Stimulated activated CD8-positive, alpha-beta memory T cell treated with anti-CD3 and anti-CD28 coated beads, Interleukin-2, amount 100 ng/mL, for 1 hour (primary cell): ENCODE measurements around the gene ACTR5.

Source experiments
- DNase-seq, 2 donors: peaks; one replicate each; pipeline ENCODE4 v3.0.0-alpha.2; 2020; ENCODE audit warnings: low read depth in 2 of 2

The ACTR5 gene

GRCh38 chr20:38748097-38748860 is at the start of gene ACTR5:
TSS of gene ACTR5 (plus strand) at chr20:38748460. CDS start at chr20:38748479, 19 bp downstream.
- DNase-seq = peak; percentile 95 to 96

DNA sequence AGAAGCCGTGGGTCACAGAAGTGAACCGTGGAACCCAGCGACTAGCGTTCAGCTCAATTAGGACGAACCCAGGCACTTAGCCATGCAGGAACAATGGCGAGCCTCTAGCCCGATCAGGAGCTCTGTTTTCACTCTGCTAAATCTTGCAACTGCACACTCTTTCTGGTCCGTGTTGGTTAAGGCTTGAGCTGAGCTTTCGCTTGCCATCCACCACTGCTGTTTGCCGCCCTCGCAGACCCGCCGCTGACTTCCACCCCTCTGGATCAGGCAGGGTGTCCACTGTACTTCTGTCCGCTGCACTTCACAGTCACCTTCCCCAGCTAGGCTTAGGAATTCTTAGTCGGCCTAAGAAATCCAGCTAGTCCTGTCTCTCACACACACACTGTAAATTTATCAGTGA is 49.7 kb upstream of the ACTR5 start:
- DNase-seq = no peak

GRCh38 chr20:38700141-38700540 is 48.1 kb upstream of the ACTR5 start:
- DNase-seq = no peak

- DNase-seq = no peak
Measured at GRCh38 chr20:38700926-38701325, 47.3 kb upstream of the ACTR5 start.

GRCh38 chr20:38703526-38703925 is 44.7 kb upstream of the ACTR5 start:
- no peak for DNase-seq

- no peak for DNase-seq
Measured at GRCh38 chr20:38704136-38704535, 44.1 kb upstream of the ACTR5 start.

- no peak for DNase-seq
Measured at GRCh38 chr20:38706509-38706908, 41.8 kb upstream of the ACTR5 start.

GRCh38 chr20:38714308-38714707 is 34.0 kb upstream of the ACTR5 start:
- no peak for DNase-seq

GRCh38 chr20:38715646-38716045 is 32.6 kb upstream of the ACTR5 start:
- DNase-seq = no peak

DNA sequence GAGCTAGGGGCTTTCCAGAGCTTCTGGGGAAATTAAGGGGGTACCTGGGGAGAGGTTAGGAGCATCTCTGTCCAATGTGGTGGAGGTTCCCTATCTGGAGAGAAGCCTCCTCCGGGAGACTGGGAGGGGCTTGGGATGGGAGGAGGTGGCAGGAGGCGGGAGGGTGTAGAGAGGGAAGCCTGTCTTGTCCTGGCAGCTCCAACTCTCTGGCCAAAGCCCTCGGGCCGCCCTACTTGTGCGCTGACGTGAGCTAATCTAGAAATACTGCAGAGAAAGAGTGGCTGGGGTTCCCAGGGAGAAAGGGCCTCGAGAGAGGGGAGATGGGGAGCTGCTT is 25.6 kb upstream of the ACTR5 start:
- no peak for DNase-seq

GRCh38 chr20:38723017-38723847 is 25.0 kb upstream of the ACTR5 start:
- no peak for DNase-seq

DNA sequence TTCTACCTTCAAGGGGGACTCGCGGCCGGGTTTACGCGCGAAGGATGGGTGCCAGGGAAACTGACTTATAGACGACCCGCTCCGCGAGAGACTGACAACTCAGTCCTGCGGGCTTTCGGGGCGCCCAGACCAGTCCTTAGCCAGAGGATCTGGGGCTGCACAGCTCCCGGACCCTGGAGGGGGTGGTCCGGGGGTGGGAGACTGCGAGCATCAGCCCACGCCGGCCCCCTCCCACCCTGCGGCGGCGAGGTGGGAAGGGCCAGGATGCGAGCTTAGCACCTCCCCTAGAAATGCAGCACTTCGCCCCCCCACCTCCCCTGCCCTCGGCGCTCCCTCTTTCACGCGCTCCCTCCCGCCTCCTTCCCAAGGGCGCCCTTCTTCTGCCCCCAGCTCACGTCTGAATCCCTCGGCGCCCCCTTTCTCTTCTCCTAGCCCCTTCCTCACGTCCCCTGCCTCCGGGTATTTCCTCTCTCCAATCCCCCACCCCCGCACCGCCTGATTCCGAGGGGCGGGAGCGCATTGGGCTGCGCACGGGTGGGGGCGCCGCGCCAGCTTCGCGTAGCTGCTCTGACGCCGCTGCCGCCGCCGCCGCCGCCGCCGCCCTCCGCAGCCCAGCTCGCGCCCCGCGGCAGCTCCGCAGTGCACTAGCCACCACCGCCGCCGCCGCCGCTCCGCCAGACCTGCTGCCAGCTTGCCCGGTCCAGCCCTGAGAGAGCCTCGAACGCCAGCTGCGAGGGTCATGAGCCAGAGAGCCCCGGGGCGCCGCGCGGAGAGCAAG is 24.2 kb upstream of the ACTR5 start, which contains the start of gene SLC32A1:
Gene SLC32A1, plus strand, starts transcription at position 639 of the 778 bp plus-strand sequence. CDS start 239 bp downstream, outside the sequence.
- DNase-seq = no peak

- DNase-seq = no peak
Measured at GRCh38 chr20:38724626-38725147, 23.6 kb upstream of the ACTR5 start.

DNA sequence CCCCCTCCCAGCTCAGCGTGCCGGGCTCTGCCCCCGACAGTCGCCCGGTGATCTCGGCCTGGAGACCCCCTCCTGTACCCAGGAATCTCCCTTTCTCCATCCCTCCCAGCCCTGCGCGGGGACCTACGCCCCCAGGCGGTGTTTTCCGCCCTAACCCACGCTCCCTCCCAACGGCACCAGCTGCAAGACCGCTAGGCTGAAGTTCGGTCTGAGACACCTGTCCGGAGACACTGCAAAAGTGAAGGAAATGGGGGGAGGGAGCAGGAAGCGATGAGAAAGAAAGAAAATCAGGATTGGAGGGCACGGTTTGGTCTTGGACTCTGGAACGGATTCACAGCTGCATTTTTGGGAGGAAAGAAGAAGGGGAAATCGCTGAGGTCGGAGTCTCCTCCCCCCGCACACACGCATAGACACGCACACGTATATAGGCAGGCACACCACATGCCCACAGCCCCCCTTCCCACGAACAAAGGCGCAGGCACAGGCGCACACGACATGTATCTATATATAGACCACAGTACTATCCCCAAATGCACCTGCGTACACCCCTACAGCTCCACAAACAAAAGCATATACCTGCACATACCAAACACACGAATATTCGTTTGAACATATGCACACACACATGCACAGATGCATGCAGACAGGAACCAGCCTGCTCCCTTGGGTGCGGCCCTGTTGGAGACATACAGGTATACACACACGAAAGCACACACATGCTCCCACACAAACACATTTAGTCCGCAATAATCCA is 22.9 kb upstream of the ACTR5 start:
- no peak for DNase-seq

GRCh38 chr20:38725931-38726803 is 22.1 kb upstream of the ACTR5 start:
- peak in 1 of 2 donors; percentile 33 for DNase-seq

- peak in 1 of 2 donors; percentile 21 for DNase-seq
Measured at GRCh38 chr20:38726804-38727606, 21.3 kb upstream of the ACTR5 start.

DNA sequence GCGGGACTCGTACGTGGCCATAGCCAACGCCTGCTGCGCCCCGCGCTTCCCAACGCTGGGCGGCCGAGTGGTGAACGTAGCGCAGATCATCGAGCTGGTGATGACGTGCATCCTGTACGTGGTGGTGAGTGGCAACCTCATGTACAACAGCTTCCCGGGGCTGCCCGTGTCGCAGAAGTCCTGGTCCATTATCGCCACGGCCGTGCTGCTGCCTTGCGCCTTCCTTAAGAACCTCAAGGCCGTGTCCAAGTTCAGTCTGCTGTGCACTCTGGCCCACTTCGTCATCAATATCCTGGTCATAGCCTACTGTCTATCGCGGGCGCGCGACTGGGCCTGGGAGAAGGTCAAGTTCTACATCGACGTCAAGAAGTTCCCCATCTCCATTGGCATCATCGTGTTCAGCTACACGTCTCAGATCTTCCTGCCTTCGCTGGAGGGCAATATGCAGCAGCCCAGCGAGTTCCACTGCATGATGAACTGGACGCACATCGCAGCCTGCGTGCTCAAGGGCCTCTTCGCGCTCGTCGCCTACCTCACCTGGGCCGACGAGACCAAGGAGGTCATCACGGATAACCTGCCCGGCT is 20.6 kb upstream of the ACTR5 start:
- no peak for DNase-seq

DNA sequence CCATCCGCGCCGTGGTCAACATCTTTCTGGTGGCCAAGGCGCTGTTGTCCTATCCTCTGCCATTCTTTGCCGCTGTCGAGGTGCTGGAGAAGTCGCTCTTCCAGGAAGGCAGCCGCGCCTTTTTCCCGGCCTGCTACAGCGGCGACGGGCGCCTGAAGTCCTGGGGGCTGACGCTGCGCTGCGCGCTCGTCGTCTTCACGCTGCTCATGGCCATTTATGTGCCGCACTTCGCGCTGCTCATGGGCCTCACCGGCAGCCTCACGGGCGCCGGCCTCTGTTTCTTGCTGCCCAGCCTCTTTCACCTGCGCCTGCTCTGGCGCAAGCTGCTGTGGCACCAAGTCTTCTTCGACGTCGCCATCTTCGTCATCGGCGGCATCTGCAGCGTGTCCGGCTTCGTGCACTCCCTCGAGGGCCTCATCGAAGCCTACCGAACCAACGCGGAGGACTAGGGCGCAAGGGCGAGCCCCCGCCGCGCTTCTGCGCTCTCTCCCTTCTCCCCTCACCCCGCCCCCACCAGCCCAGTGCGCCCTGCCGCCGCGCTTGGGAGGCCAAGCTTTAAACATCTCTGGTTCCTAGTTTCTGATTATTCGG is 20.0 kb upstream of the ACTR5 start:
- DNase-seq = no peak
